PC-3 (cell line): Measurements from ENCODE around the gene FBXL4. TPM values are rescaled to one million over a fixed set of nuclear protein-coding genes. Genes with fewer than 3 reads are reported as not detected.

Source experiments
- ATAC-seq: fragments of 200-7000 bp; cut with Tn5 transposase; 2 replicates; pipeline ENCODE4 v1.9.1; 2020; ENCODE audit warnings: mild to moderate bottlenecking, moderate library complexity
- BruUV-seq: library from RNA; stranded (reverse); fragments of 400-500 nt; replicated peaks from 2 replicates; lab custom pipeline; 2021; lab: Mats Ljungman, UMichigan
- CTCF ChIA-PET: fragments of 300-600 bp; sonication (Branson Sonifier 250); formaldehyde crosslinking; loops from one replicate; lab custom pipeline; 2022; ENCODE audit warnings: antibody characterized with exemption; lab: Charles Lee
- POLR2A ChIA-PET: fragments of 300-600 bp; sonication (Branson Sonifier 250); formaldehyde crosslinking; loops from one replicate; lab custom pipeline; 2022; ENCODE audit warnings: antibody characterized with exemption; ENCODE audit not compliant: unreplicated experiment; lab: Charles Lee
- DNase-seq: peaks from one replicate; pipeline ENCODE4 v3.0.0-alpha.2; 2015
- H2AFZ ChIP-seq: fragments of 300-600 bp; sonication (generic); 2 replicates; pipeline ENCODE4 v1.6.0; 2016; ENCODE audit warnings: antibody characterized with exemption, low read length
- H3F3A ChIP-seq: fragments of 300-600 bp; sonication (generic); one replicate; pipeline ENCODE4 v1.6.0; 2017; ENCODE audit warnings: antibody characterized with exemption, low read length, control low read depth, mild to moderate bottlenecking; ENCODE audit not compliant: unreplicated experiment
- H3K27ac ChIP-seq: fragments of 300-600 bp; sonication (generic); 2 replicates; pipeline ENCODE4 v1.5.1; 2016; ENCODE audit warnings: mild to moderate bottlenecking, low read length
- H3K27me3 ChIP-seq: fragments of 300-600 bp; sonication (generic); 2 replicates; pipeline ENCODE4 v1.6.1; 2016; ENCODE audit warnings: low read length, mixed read lengths
- H3K36me3 ChIP-seq: fragments of 300-600 bp; sonication (generic); 2 replicates; pipeline ENCODE4 v1.6.1; 2016; ENCODE audit warnings: low read depth, mixed run types, low read length, mixed read lengths
- H3K4me1 ChIP-seq: fragments of 300-600 bp; sonication (generic); 2 replicates; pipeline ENCODE4 v1.5.1; 2016; ENCODE audit warnings: low read length; ENCODE audit not compliant: insufficient read depth
- H3K4me2 ChIP-seq: fragments of 300-600 bp; sonication (generic); 2 replicates; pipeline ENCODE4 v1.6.0; 2016; ENCODE audit warnings: low read length
- H3K4me3 ChIP-seq: fragments of 300-600 bp; sonication (generic); 2 replicates; pipeline ENCODE4 v1.5.1; 2016; ENCODE audit warnings: mild to moderate bottlenecking, low read length, mixed read lengths
- H3K79me2 ChIP-seq: fragments of 300-600 bp; sonication (generic); 2 replicates; pipeline ENCODE4 v1.6.1; 2017; ENCODE audit warnings: low read length, mixed read lengths
- H3K9ac ChIP-seq: fragments of 300-600 bp; sonication (generic); 2 replicates; pipeline ENCODE4 v1.6.0; 2016; ENCODE audit warnings: mild to moderate bottlenecking, low read length
- H3K9me2 ChIP-seq: fragments of 300-600 bp; sonication (generic); replicated peaks from 2 replicates; pipeline ENCODE4 v1.6.1; 2016; ENCODE audit warnings: mixed run types, low read length, mixed read lengths
- H3K9me3 ChIP-seq: fragments of 300-600 bp; sonication (generic); 2 replicates; pipeline ENCODE4 v1.6.1; 2016; ENCODE audit warnings: low read length, mixed read lengths
- H4K20me1 ChIP-seq: fragments of 300-600 bp; sonication (generic); 2 replicates; pipeline ENCODE4 v1.6.1; 2016; ENCODE audit warnings: low read length, mixed read lengths
- EZH2 ChIP-seq: fragments of 300-600 bp; sonication (generic); IDR thresholded peaks from one replicate; pipeline ENCODE4 v1.6.1; 2017; ENCODE audit warnings: antibody characterized with exemption, mild to moderate bottlenecking, low read length; ENCODE audit not compliant: unreplicated experiment
- EZH2phosphoT487 ChIP-seq: fragments of 300-600 bp; sonication (generic); IDR thresholded peaks from 2 replicates; pipeline ENCODE4 v1.6.1; 2018; ENCODE audit warnings: mild to moderate bottlenecking, antibody characterized with exemption, low read length, borderline replicate concordance
- intact Hi-C: fragments of 100-400 bp; cut with micrococcal nuclease; formaldehyde crosslinking; loops from 2 replicates; pipeline ENCODE4 v1.9.0; 2023
- total RNA-seq: library from RNA; depleted of rRNA; stranded (reverse); fragments of >200 nt; gene quantifications from 2 replicates; pipeline ENCODE4 v1.2.3, GENCODE V29; 2014
- TF ChIP-seq, protein P1 (sequence below): fragments of 300-600 bp; sonication (generic); conservative IDR thresholded peaks from 2 replicates; pipeline ENCODE4 v1.5.1; 2017; ENCODE audit warnings: antibody characterized with exemption, low read depth, mild to moderate bottlenecking, low read length

The FBXL4 gene
- total RNA-seq, 1 experiment from 2014 or later = 3.8 TPM

DNA sequence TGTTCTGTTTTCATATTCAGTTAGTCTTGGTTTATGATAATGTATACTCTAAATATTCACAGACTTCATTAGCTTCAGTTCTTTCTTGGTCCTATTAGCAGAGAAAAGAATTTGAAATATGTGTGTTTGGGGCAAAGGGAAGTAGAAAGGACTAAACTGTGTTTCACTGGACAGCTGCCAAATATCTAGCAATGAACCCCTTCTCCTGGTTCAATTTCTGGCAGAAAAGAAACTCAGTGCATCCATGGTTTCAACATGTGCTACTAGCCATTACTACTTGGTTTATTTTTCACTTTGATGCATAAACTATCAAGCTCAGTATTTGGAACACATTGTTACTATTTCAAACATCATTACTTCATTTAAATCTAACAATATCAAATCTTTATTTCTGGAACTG, 43.6 kb downstream of the FBXL4 start:
- Histone ChIP-seq H3K4me1 (no peaks in the 10 kb centered on the region), H3K27me3 (no peaks in the 10 kb centered on the region), H3K4me3 (no peak overlapping the region), H3K9me2 (no peaks in the 10 kb centered on the region), H3F3A (no peaks in the 10 kb centered on the region), H3K27ac (no peak overlapping the region), H3K79me2 (no peaks in the 10 kb centered on the region), H3K9me3 (no peaks in the 10 kb centered on the region), H3K4me2 (no peak overlapping the region), H4K20me1 (no peaks in the 10 kb centered on the region), H3K9ac (no peak overlapping the region), H2AFZ (no peak overlapping the region), H3K36me3 (no peaks in the 10 kb centered on the region)
- TF ChIP-seq EZH2 (no peak), EZH2phosphoT487 (no peak)
- TF ChIP-seq, protein P1, sequence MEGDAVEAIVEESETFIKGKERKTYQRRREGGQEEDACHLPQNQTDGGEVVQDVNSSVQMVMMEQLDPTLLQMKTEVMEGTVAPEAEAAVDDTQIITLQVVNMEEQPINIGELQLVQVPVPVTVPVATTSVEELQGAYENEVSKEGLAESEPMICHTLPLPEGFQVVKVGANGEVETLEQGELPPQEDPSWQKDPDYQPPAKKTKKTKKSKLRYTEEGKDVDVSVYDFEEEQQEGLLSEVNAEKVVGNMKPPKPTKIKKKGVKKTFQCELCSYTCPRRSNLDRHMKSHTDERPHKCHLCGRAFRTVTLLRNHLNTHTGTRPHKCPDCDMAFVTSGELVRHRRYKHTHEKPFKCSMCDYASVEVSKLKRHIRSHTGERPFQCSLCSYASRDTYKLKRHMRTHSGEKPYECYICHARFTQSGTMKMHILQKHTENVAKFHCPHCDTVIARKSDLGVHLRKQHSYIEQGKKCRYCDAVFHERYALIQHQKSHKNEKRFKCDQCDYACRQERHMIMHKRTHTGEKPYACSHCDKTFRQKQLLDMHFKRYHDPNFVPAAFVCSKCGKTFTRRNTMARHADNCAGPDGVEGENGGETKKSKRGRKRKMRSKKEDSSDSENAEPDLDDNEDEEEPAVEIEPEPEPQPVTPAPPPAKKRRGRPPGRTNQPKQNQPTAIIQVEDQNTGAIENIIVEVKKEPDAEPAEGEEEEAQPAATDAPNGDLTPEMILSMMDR = no peak
- POLR2A ChIA-PET = no interaction called here
- no TSS peak for BruUV-seq
- DNase-seq (no peak), ATAC-seq (no peak)
- CTCF ChIA-PET = no interaction called here
- intact Hi-C loops = no loop called here

DNA sequence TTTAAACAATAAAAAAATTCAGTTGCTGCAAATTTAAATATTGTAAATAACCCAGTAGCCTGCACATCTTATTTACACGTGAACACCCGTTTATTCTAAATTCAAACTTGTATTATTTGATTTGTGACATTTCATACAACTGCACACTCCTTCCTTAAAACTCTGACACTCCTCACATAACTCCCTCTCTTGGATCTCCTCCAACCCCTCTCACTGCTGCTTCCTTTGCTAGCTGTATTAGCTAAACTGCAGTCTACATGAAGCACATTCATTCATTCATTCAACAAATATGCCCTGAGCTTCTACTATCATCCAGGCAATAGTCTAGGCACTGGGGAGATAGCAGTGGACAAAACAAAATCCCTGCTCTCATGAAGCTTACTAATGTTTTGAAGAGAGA, 47.0 kb downstream of the FBXL4 start:
- CTCF ChIA-PET = no interaction called here
- no peak for ATAC-seq
- BruUV-seq = no TSS peak

DNA sequence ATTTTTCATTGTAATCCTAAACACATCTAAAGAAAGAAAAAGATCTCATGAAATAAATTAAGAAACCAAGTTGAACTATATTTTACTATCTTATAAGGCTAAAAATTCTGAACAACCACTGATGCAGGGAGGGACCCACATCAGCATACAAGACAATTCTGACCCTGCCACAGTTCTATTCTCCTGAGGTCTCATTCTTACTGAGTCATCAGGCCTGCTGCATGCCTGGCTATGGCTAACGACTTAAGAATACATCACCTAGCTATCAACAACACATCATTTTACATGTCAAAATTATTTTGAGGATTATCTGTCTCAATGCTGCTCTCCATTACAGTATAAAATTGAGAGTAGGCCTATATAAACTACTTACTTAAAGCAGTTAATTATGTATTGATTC, 52.9 kb downstream of the FBXL4 start:
- Histone ChIP-seq H2AFZ (no peak overlapping the region), H3F3A (no peaks in the 10 kb centered on the region), H3K27ac (no peak overlapping the region), H3K9me2 (no peaks in the 10 kb centered on the region), H3K4me2 (no peak overlapping the region), H3K36me3 (no peaks in the 10 kb centered on the region), H3K9ac (no peak overlapping the region), H3K4me1 (no peaks in the 10 kb centered on the region), H3K27me3 (no peaks in the 10 kb centered on the region), H3K9me3 (no peaks in the 10 kb centered on the region), H3K79me2 (no peaks in the 10 kb centered on the region), H3K4me3 (no peak overlapping the region), H4K20me1 (no peaks in the 10 kb centered on the region)
- DNase-seq = no peak
- no peak for ATAC-seq
- CTCF ChIA-PET = no interaction called here
- TF ChIP-seq EZH2 = no peak
- TF ChIP-seq, protein P1 = no peak
- TF ChIP-seq EZH2phosphoT487 = no peak
- no TSS peak for BruUV-seq
- POLR2A ChIA-PET = no interaction called here
- intact Hi-C loops = no loop called here

More for the DNA sequence above, 47.0 kb downstream of the FBXL4 start:
- Histone ChIP-seq H3K27ac (no peak overlapping the region), H3K4me2 (no peak overlapping the region), H4K20me1 (no peaks in the 10 kb centered on the region), H2AFZ (no peak overlapping the region), H3K9ac (no peak overlapping the region), H3K4me1 (no peaks in the 10 kb centered on the region), H3K4me3 (no peak overlapping the region), H3K36me3 (no peaks in the 10 kb centered on the region), H3K27me3 (no peaks in the 10 kb centered on the region), H3K9me3 (no peaks in the 10 kb centered on the region), H3K9me2 (no peaks in the 10 kb centered on the region), H3F3A (no peaks in the 10 kb centered on the region), H3K79me2 (no peaks in the 10 kb centered on the region)
- TF ChIP-seq, protein P1 = no peak
- TF ChIP-seq EZH2phosphoT487 = no peak
- intact Hi-C loops = no loop called here
- DNase-seq = no peak
- POLR2A ChIA-PET = no interaction called here
